ENCODE data around the gene APP.

Gene APP

GRCh38 chr21:26170471-26171257 lies at the start of gene APP:
APP (minus strand) TSS chr21:26170770; CDS start chr21:26170620, 150 bp downstream.
- FAIRE-seq = no peak

DNA sequence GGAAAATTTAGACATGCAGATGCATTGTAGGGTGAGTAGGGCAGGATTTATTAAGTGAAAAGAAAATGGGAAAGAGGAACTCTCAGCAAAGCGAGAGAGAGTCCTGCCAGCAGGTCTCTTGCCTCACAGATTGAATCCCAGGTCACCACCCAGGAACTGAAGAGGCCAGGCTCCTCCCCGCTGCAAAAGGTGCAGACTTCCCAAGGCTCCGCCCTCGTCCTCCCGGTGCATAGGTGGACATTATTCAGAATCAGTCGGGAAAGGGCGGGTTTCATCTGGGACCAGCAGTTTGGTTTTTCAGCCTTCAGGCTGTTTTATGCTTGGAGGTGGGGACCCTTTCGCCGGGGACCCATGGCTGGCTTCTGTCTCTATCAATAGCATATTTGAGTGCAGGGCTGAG lies 41.6 kb upstream of the APP start:
- no peak for FAIRE-seq

DNA sequence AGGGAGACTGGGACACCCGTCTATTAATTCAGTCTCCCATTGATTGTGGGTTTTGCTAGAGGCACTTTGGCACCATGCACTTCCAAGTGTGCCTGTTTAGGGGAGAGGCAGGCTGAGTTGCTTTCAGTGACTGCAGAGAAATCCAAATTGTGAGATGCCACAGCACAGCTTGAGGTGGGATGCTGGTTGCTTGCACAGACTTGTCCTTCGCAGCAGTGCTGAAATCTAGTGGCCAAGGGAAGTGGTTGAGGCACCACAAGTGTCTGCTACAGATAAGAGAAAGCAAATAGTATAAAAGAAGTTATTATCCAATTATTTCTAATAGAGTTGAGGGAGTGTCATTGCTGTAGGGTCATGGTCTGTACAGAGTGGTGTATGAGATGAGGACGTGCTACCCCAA lies 40.0 kb upstream of the APP start:
- FAIRE-seq = no peak

DNA sequence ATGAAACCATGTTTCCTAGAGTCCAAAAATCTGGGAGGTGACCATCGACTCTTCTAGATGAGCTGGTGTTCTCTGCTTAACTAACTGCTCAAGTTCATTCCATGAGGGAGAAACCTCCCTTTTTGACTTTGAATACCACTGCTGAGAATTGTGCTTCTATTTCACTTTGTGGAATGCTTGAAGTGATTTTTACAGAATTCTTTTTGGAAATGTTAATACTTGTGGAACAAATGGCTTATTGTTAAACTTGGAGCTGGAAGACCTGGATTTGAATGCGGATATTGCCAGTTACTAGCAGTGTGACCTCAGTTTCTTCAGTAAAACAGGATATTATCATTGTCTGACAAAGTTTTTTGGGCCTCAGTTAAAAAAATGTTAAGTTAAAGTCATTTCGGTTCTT lies 36.5 kb upstream of the APP start:
- FAIRE-seq = no peak

DNA sequence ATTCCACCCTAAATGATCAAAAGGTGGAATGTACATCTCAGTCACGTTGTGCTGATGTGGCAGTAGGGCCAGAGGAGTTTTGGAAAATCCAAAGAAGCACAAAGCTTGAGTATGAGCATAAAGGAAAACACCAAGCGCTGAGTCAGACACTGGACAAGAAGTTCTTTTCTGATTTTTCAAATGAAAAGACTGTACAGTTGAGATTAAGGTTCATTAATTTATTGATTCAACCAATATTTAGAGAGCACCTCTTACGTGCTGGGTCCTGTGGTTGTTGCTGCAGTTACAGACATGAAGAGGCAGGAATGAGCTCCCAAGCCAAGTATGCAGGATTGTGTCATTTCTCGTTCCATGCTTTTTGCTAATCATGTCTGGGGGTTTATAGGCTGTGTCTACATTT lies 28.9 kb upstream of the APP start:
- FAIRE-seq = no peak

DNA sequence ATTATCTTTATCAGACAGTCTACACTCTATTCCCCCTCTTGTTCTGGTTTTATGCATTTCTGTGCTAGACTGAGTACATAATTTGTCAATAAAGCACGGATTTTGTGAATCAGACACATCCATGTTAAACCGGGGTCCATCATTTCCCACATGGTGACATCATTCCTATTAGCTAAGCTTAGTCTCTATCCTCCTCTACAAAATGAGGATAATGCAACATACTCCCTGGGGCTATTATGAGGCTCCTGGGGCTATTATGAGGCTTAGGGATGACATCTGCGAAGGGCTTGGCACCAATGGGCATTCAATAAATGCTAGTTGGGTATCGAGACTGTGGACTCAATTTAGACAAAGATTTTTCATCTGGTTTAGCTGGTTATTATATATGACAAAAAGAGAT lies 25.1 kb upstream of the APP start:
- no peak for FAIRE-seq

DNA sequence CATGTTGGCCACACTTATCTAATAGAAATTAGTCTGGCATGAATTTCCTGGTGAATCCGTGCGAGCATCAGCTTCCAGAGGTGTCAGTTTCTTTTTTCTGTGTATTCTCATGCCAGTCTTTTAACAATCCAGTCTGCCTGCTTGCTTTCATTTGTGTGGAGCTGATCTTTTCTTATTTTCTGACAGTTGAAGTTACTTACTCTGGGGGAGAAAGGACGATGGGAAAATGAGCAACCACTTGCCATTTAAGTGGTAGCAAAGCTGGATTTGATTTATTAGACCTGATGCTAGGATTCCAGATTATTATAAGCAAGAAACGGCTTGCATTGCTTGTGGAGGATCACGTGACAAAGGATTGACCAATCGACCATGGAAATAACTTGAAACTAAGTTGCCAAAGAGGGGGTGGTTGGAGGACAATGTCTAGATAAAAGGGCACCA lies 24.3 kb upstream of the APP start:
- no peak for FAIRE-seq

DNA sequence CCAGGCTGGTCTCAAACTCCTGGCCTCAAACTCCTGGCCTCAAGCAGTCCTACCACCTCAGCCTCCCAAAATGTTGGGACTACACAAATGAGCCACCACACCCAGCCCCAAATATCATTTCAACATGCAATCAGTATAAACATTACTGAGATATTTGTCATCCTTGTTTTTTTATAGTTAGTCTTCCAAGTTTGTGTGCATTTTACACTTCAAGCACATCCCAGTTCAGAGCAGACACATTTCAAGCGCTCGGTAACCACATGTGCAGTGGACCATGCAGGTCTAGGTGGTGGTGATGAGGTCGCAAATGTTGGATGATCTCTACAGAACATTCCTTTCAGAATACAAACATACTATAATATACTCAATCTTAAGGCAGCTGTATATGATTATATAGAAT lies 23.8 kb upstream of the APP start:
- FAIRE-seq = no peak

GRCh38 chr21:26191609-26192008 lies 21.0 kb upstream of the APP start:
- no peak for FAIRE-seq

GRCh38 chr21:26188422-26188821 lies 17.9 kb upstream of the APP start:
- no peak for FAIRE-seq

GRCh38 chr21:26185446-26185845 lies 14.9 kb upstream of the APP start:
- FAIRE-seq = no peak

DNA sequence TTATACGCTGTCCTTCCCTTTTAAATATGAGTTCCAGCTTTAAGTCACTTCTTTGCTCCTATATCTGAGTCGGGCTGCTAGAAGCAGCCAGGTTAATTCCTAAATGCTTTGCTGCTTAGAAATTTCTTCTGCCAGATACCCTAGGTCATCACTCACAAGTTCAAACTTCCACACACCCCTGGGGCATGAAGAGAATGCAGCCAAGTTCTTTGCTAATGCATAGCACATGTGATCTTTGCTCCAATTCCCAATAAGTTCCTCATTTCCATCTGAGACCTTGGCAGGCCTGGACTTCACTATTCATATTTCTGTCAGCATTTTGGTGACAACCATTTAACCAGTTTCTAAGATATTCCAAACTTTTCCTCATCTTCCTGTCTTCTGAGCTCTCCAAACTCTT lies 14.5 kb upstream of the APP start:
- FAIRE-seq = no peak

DNA sequence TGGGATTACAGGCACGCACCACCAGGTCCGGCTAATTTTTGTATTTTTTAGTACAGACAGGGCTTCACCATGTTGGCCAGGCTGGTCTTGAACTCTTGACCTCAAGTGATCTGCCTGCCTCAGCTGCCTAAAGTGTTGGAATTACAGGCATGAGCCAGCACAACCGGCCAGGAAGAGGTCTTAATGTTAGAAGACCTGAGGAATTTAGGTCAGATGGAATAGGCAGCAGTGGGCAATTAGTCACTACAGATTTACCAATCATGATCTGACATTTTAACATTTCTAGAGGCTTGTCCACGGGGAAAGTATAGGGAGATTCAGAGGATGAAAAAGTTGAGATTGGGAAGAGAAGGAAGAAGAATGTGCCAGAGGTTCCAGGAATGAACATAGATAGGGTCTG lies 8.9 kb upstream of the APP start:
- no peak for FAIRE-seq

- no peak for FAIRE-seq
These were observed 7.3 kb upstream of the APP start for GRCh38 chr21:26177746-26178426.

GRCh38 chr21:26177187-26177586 lies 6.6 kb upstream of the APP start:
- no peak for FAIRE-seq

GRCh38 chr21:26171258-26172100 lies 909 bp upstream of the APP start:
- no peak for FAIRE-seq

DNA sequence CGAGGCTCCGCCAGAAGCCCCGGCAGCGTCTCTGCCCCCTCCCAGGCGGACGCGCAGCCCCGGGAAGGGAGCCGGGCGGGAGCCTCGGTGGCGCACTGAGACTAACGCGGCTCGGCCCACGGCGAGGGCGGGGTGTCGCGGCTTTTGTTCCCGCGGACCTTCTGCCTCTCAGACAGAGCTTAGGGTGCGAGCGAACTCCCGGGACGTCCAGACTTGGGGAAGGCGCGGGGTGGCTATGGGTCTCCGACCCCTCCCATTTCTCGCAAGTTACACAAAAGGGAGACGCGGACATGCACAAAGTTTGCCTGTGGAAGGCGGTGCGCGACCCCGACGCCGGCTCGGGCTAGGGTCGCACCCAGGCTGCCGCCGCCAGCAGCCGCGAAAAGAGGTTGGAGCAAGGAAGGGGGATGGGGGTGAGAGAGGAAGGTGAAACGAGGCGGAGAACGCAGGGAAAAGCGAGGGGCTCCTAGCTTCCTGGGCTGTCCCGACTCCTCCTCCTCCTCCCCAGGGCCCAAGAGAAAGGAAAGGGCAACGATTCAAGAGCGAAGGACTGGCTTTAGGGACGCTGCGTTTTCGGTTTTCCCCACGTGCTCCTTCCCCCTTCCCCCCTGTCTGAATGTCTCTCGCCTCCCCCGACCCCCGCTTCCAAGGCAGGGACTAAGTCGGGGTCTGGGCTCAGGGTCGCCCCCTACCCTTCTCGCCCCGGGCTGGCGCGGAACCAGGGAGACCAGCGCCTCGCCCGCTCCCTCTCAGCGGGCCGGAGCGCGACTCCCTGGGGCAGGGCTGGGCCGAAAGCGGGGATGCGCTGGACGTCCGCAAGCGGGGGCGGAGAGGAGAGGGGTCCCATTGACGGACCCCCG lies 729 bp downstream of the APP start:
- FAIRE-seq = no peak

DNA sequence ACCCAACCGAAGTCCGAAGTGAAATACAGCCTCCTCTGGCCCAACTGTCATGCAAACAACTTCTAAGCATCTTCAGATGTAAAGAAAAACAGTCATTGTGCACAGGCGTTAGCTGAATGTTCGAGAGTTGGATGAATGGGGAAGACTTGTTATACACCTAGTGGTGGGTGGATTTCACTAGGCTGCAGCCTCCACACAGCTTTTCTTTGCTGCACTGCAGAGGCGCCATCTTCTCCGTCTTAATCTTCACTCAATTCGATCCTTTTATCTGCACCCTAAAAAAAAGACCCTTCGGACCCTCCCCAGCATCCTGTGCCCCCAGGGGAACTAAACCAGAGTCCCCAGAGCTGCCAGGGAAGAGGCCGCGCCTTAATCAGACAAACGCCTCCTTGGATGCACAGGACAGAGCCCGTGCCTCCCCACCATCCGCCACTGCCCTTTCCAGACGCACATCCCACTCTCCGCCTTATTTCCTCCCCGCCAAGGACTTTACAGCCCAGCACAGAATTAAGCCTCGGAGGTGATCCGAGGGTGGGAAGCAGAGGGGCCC lies 1.4 kb downstream of the APP start:
- peak; percentile 14 for FAIRE-seq

DNA sequence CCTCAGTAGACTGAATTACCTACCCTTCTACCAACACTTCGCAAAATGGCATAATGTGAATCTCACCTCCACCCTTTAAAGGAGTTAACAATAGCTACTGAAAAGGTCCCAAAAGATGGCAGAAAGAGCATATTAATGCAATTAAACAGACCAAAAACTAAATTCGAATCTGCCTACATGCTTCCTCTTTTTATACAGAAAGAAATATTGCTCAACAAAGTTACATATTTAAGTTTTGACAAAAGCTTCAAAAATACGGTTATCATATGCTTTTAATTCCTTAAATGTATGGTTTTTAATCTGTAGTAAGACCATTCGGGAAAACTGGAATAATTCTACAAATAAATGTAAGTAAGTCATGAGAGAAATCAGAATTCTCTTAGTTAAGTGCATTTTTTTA lies 2.2 kb downstream of the APP start:
- FAIRE-seq = peak; percentile 53

GRCh38 chr21:26167593-26167992 lies 3.0 kb downstream of the APP start:
- no peak for FAIRE-seq

DNA sequence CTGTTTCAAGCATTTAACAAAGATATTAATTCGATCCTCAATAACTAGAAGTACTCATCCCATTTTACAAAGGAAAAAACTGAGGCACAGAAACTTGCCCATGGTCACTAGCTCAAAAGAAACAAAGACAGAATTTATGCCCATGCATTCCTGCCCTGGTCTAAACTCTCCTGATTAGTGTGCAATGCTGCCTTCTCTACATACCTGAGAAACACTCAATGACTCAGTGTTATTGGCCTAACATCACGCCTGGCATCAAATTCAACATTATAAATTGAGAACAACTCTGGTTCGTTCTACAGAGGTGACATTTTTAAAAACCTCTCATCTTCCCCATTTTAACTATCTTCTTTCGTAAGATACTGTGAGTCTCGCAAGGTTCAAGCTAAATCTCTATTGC lies 5.2 kb downstream of the APP start:
- no peak for FAIRE-seq

- no peak for FAIRE-seq
These were observed 6.3 kb downstream of the APP start for GRCh38 chr21:26164311-26164710.
